Mesenchymal stem cell (in vitro differentiated cells and primary cell): Measurements from ENCODE around the gene INAFM1.
A peak's percentile ranks its signal among the peaks of the same experiment; 100 is the strongest.

Experiments used
- DNase-seq: peaks from one replicate; pipeline ENCODE4 v3.0.0-alpha.2; 2013
- H2AFZ ChIP-seq: one replicate; pipeline ENCODE4 v1.6.1; 2013; ENCODE audit warnings: low read depth, mild to moderate bottlenecking, control low read depth, inconsistent platforms, low read length, moderate library complexity
- H2AK5ac ChIP-seq: 2 replicates; pipeline ENCODE4 v1.6.1; 2013; ENCODE audit warnings: low read length, moderate library complexity, mild to moderate bottlenecking, inconsistent platforms; ENCODE audit not compliant: severe bottlenecking
- H2BK120ac ChIP-seq: one replicate; pipeline ENCODE4 v1.6.1; 2013; ENCODE audit warnings: low read depth, mild to moderate bottlenecking, inconsistent platforms, low read length, moderate library complexity
- H2BK12ac ChIP-seq, 2 experiments: one replicate each; pipeline ENCODE4 v1.6.1; 2013; ENCODE audit warnings: inconsistent platforms in 2 of 2, low read length in 2 of 2, mild to moderate bottlenecking in 2 of 2, moderate library complexity in 2 of 2, control low read depth in 1 of 2
- H2BK15ac ChIP-seq: one replicate; pipeline ENCODE4 v1.6.1; 2013; ENCODE audit warnings: mild to moderate bottlenecking, low read depth, inconsistent platforms; ENCODE audit not compliant: poor library complexity, severe bottlenecking
- H2BK5ac ChIP-seq: 2 replicates; pipeline ENCODE4 v1.6.1; 2013; ENCODE audit warnings: low read depth, mild to moderate bottlenecking, low read length, control low read depth, inconsistent platforms; ENCODE audit not compliant: poor library complexity, severe bottlenecking
- H3K14ac ChIP-seq, 2 experiments: one replicate each; pipeline ENCODE4 v1.6.1; 2013; ENCODE audit warnings: inconsistent platforms in 2 of 2, low read length in 2 of 2, control low read depth in 1 of 2, mild to moderate bottlenecking in 1 of 2, moderate library complexity in 1 of 2
- H3K18ac ChIP-seq, 2 experiments: one replicate each; pipeline ENCODE4 v1.6.1; 2013; ENCODE audit warnings: inconsistent platforms in 2 of 2, low read length in 2 of 2, control low read depth in 1 of 2, low read depth in 1 of 2, mild to moderate bottlenecking in 1 of 2
- H3K23ac ChIP-seq, 2 experiments: one replicate each; pipeline ENCODE4 v1.6.1; 2013; ENCODE audit warnings: inconsistent platforms in 2 of 2, low read length in 2 of 2, mild to moderate bottlenecking in 2 of 2, moderate library complexity in 2 of 2, control low read depth in 1 of 2
- H3K27ac ChIP-seq: 2 replicates; pipeline ENCODE4 v1.5.1; 2013; ENCODE audit warnings: mild to moderate bottlenecking, moderate library complexity, low read length, control low read depth, inconsistent platforms; ENCODE audit not compliant: poor library complexity, severe bottlenecking
- H3K27me3 ChIP-seq, 2 experiments: 2 replicates each; pipeline versions ENCODE4 v1.6.1 to v1.7.0; 2013; ENCODE audit warnings: low read length in 2 of 2, mild to moderate bottlenecking in 2 of 2, moderate library complexity in 2 of 2, control low read depth in 1 of 2, inconsistent platforms in 1 of 2; ENCODE audit not compliant: control insufficient read depth in 1 of 2, insufficient read depth in 1 of 2
- H3K36me3 ChIP-seq, 2 experiments: 2 replicates each; pipeline versions ENCODE4 v1.6.1 to v1.7.0; 2013; ENCODE audit warnings: low read length in 2 of 2, control low read depth in 1 of 2, inconsistent platforms in 1 of 2, low read depth in 1 of 2, mild to moderate bottlenecking in 1 of 2; ENCODE audit not compliant: insufficient read depth in 2 of 2, control insufficient read depth in 1 of 2
- H3K4ac ChIP-seq, 2 experiments: one replicate each; pipeline ENCODE4 v1.6.1; 2013; ENCODE audit warnings: inconsistent platforms in 2 of 2, low read length in 2 of 2, mild to moderate bottlenecking in 2 of 2, moderate library complexity in 2 of 2, control low read depth in 1 of 2, low read depth in 1 of 2
- H3K4me1 ChIP-seq: 2 replicates; pipeline ENCODE4 v1.6.1; 2013; ENCODE audit warnings: low read depth, low read length, control low read depth; ENCODE audit not compliant: control insufficient read depth, insufficient read depth
- H3K4me2 ChIP-seq: 2 replicates; pipeline ENCODE4 v1.6.1; 2013; ENCODE audit warnings: low read length, mild to moderate bottlenecking, inconsistent platforms; ENCODE audit not compliant: poor library complexity, severe bottlenecking
- H3K4me3 ChIP-seq, 2 experiments: 2 replicates each; pipeline versions ENCODE4 v1.5.1 to v1.7.0; 2013; ENCODE audit warnings: low read length in 2 of 2, mild to moderate bottlenecking in 2 of 2, control low read depth in 1 of 2, low read depth in 1 of 2; ENCODE audit not compliant: insufficient read depth in 1 of 2
- H3K79me1 ChIP-seq: replicated peaks from 2 replicates; pipeline ENCODE4 v1.6.1; 2013; ENCODE audit warnings: mild to moderate bottlenecking, control low read depth, low read length, inconsistent platforms; ENCODE audit not compliant: poor library complexity, severe bottlenecking
- H3K9ac ChIP-seq: 2 replicates; pipeline ENCODE4 v1.7.0; 2013; ENCODE audit warnings: mild to moderate bottlenecking, low read length, moderate library complexity
- H3K9me3 ChIP-seq: 2 replicates; pipeline ENCODE4 v1.7.0; 2013; ENCODE audit warnings: mild to moderate bottlenecking, low read length; ENCODE audit not compliant: control insufficient read depth
- H4K8ac ChIP-seq: one replicate; pipeline ENCODE4 v1.6.1; 2013; ENCODE audit warnings: inconsistent platforms, mild to moderate bottlenecking, low read length, moderate library complexity
- H4K91ac ChIP-seq: one replicate; pipeline ENCODE4 v1.6.1; 2013; ENCODE audit warnings: mild to moderate bottlenecking, low read length, inconsistent platforms
- WGBS: methylation state at CpG from one replicate; pipeline ENCODE4 v1.1.7; 2013; ENCODE audit warnings: mixed read lengths; 5-methylcytosine and 5-hydroxymethylcytosine counted together

INAFM1 gene

GRCh38 chr19:47264629-47265028 lies 10.1 kb upstream of the INAFM1 start:
- Histone ChIP-seq H2BK15ac (no peak overlapping the region), H3K23ac (no peak overlapping the region), H2BK5ac (no peak overlapping the region), H3K36me3 (peaks cover 69 to 75% of the 10 kb centered on the region in 2 experiments), H2BK12ac (no peak overlapping the region), H3K9me3 (no peaks in the 10 kb centered on the region), H4K8ac (no peak overlapping the region), H2BK120ac (no peak overlapping the region), H3K27me3 (no peaks in the 10 kb centered on the region), H3K79me1 (peaks cover 41% of the 10 kb centered on the region), H2AK5ac (no peak overlapping the region), H3K27ac (no peak overlapping the region), H3K4me3 (no peak overlapping the region), H3K9ac (no peak overlapping the region), H2AFZ (no peak overlapping the region), H3K18ac (no peak overlapping the region), H4K91ac (no peak overlapping the region), H3K4me1 (peaks cover 4% of the 10 kb centered on the region), H3K14ac (no peak overlapping the region), H3K4ac (no peak overlapping the region), H3K4me2 (no peak overlapping the region)
- no peak for DNase-seq
- 98% methylated on average over 30 of the region's 30 CpGs for WGBS

- no peak for DNase-seq
- Histone ChIP-seq H3K18ac (no peak overlapping the region), H2BK120ac (no peak overlapping the region), H2AK5ac (no peak overlapping the region), H2BK5ac (no peak overlapping the region), H2BK12ac (no peak overlapping the region), H4K91ac (no peak overlapping the region), H3K9me3 (no peaks in the 10 kb centered on the region), H3K14ac (no peak overlapping the region), H3K23ac (no peak overlapping the region), H3K4me1 (peaks cover 2% of the 10 kb centered on the region), H2BK15ac (no peak overlapping the region), H3K79me1 (peaks cover 40% of the 10 kb centered on the region), H3K4me3 (no peak overlapping the region), H3K27me3 (no peaks in the 10 kb centered on the region), H3K4ac (no peak overlapping the region), H3K27ac (no peak overlapping the region), H3K4me2 (no peak overlapping the region), H3K9ac (no peak overlapping the region), H2AFZ (no peak overlapping the region), H3K36me3 (peaks cover 67 to 75% of the 10 kb centered on the region in 2 experiments), H4K8ac (peak overlapping the region; percentile 10)
- WGBS, result 97% methylated on average over 21 of the region's 21 CpGs
These were observed 8.2 kb upstream of the INAFM1 start for GRCh38 chr19:47266401-47266941.

- Histone ChIP-seq H4K8ac (no peak overlapping the region), H2AK5ac (no peak overlapping the region), H3K27me3 (no peaks in the 10 kb centered on the region), H3K4ac (no peak overlapping the region), H3K14ac (no peak overlapping the region), H2BK15ac (no peak overlapping the region), H3K4me1 (peaks cover 2% of the 10 kb centered on the region), H3K4me3 (no peak overlapping the region), H3K4me2 (no peak overlapping the region), H3K79me1 (peaks cover 46% of the 10 kb centered on the region), H2AFZ (no peak overlapping the region), H3K27ac (no peak overlapping the region), H4K91ac (peak overlapping the region; percentile 62), H3K9ac (no peak overlapping the region), H3K36me3 (peaks cover 70 to 78% of the 10 kb centered on the region in 2 experiments), H2BK12ac (no peak overlapping the region), H2BK5ac (no peak overlapping the region), H3K18ac (no peak overlapping the region), H3K23ac (no peak overlapping the region), H2BK120ac (no peak overlapping the region), H3K9me3 (no peaks in the 10 kb centered on the region)
- no peak for DNase-seq
- WGBS, result 97% methylated on average over 14 of the region's 14 CpGs
These were observed 7.3 kb upstream of the INAFM1 start for GRCh38 chr19:47267350-47267759.

GRCh38 chr19:47268028-47268427 lies 6.7 kb upstream of the INAFM1 start:
- Histone ChIP-seq H2AK5ac (no peak overlapping the region), H2BK12ac (no peak overlapping the region), H2BK15ac (no peak overlapping the region), H3K23ac (no peak overlapping the region), H3K27me3 (no peaks in the 10 kb centered on the region), H3K14ac (no peak overlapping the region), H3K4ac (no peak overlapping the region), H3K4me2 (no peak overlapping the region), H3K4me3 (no peak overlapping the region), H4K91ac (no peak overlapping the region), H3K27ac (no peak overlapping the region), H4K8ac (no peak overlapping the region), H3K36me3 (peaks cover 63 to 74% of the 10 kb centered on the region in 2 experiments), H2BK5ac (no peak overlapping the region), H2BK120ac (no peak overlapping the region), H3K9me3 (no peaks in the 10 kb centered on the region), H3K18ac (no peak overlapping the region), H3K4me1 (peaks cover 6% of the 10 kb centered on the region), H3K9ac (no peak overlapping the region), H3K79me1 (peaks cover 43% of the 10 kb centered on the region), H2AFZ (no peak overlapping the region)
- WGBS, result 90% methylated on average over 5 of the region's 6 CpGs
- DNase-seq, result no peak
